WTC11 (cell line): Measurements from ENCODE around the gene TAS2R40.

ENCODE experiments used
- CTCF ChIP-seq: fragments of 200-600 bp; IDR thresholded peaks from 2 replicates; pipeline ENCODE4 v1.8.0; 2022; ENCODE audit warnings: antibody characterized with exemption
- E2F4 ChIP-seq: sonication (generic); formaldehyde crosslinking; IDR thresholded peaks from 2 replicates; pipeline ENCODE4 v1.8.1; 2022; ENCODE audit warnings: low read depth, mild to moderate bottlenecking, moderate library complexity, missing genetic modification reagents, borderline replicate concordance
- IRF1 ChIP-seq: sonication (generic); formaldehyde crosslinking; IDR thresholded peaks from 2 replicates; pipeline ENCODE4 v1.8.0; 2023; ENCODE audit warnings: missing genetic modification reagents
- KAT7 ChIP-seq: sonication (generic); formaldehyde crosslinking; IDR thresholded peaks from 2 replicates; pipeline ENCODE4 v1.8.1; 2023; ENCODE audit warnings: missing genetic modification reagents, mild to moderate bottlenecking, borderline replicate concordance
- NR2C2 ChIP-seq: sonication (generic); formaldehyde crosslinking; IDR thresholded peaks from 2 replicates; pipeline ENCODE4 v1.8.0; 2022; ENCODE audit warnings: mild to moderate bottlenecking, missing genetic modification reagents
- SMAD4 ChIP-seq: sonication (generic); formaldehyde crosslinking; IDR thresholded peaks from 2 replicates; pipeline ENCODE4 v1.8.0; 2022; ENCODE audit warnings: mild to moderate bottlenecking, missing genetic modification reagents
- SOX15 ChIP-seq: fragments of 250-450 bp; sonication (Bioruptor Pico); IDR thresholded peaks from 2 replicates; pipeline ENCODE4 v1.9.0; 2021; ENCODE audit warnings: mild to moderate bottlenecking
- SP1 ChIP-seq: sonication (generic); formaldehyde crosslinking; conservative IDR thresholded peaks from 2 replicates; pipeline ENCODE4 v1.8.1; 2022; ENCODE audit warnings: missing genetic modification reagents
- STAT6 ChIP-seq: sonication (generic); formaldehyde crosslinking; conservative IDR thresholded peaks from 2 replicates; pipeline ENCODE4 v1.8.1; 2023; ENCODE audit warnings: mild to moderate bottlenecking, low read depth, missing genetic modification reagents, moderate library complexity
- USF2 ChIP-seq: sonication (generic); formaldehyde crosslinking; IDR thresholded peaks from 2 replicates; pipeline ENCODE4 v1.8.1; 2023; ENCODE audit warnings: mild to moderate bottlenecking, missing genetic modification reagents, moderate library complexity
- ZNF232 ChIP-seq: sonication (generic); formaldehyde crosslinking; IDR thresholded peaks from 2 replicates; pipeline ENCODE4 v1.8.0; 2022; ENCODE audit warnings: mild to moderate bottlenecking, missing genetic modification reagents
- ZNF416 ChIP-seq: fragments of 250-450 bp; sonication (Bioruptor Pico); IDR thresholded peaks from 2 replicates; pipeline ENCODE4 v1.9.0; 2021; ENCODE audit warnings: mild to moderate bottlenecking, inconsistent platforms
- ZNF512 ChIP-seq: sonication (generic); formaldehyde crosslinking; IDR thresholded peaks from 2 replicates; pipeline ENCODE4 v1.8.1; 2022; ENCODE audit warnings: missing genetic modification reagents, borderline replicate concordance
- ZSCAN18 ChIP-seq: fragments of 250-450 bp; sonication (Bioruptor Pico); IDR thresholded peaks from 2 replicates; pipeline ENCODE4 v2.1.2; 2022; ENCODE audit warnings: mild to moderate bottlenecking, moderate library complexity

GRCh38 chr7:143176128-143176527 is 45.7 kb upstream of the TAS2R40 start:
- TF ChIP-seq CTCF = no peak
- TF ChIP-seq ZNF512 (CRISPR knock-in tag) = no peak
- TF ChIP-seq NR2C2 (CRISPR knock-in tag) = no peak
- no peak for TF ChIP-seq ZSCAN18 (CRISPR knock-in tag)
- no peak for TF ChIP-seq SP1 (CRISPR knock-in tag)
- TF ChIP-seq ZNF416 = no peak
- no peak for TF ChIP-seq ZNF232 (CRISPR knock-in tag)
- TF ChIP-seq USF2 (CRISPR knock-in tag) = no peak
- no peak for TF ChIP-seq IRF1
- TF ChIP-seq SOX15 (CRISPR knock-in tag) = no peak
- TF ChIP-seq SMAD4 = no peak
- no peak for TF ChIP-seq STAT6
- TF ChIP-seq E2F4 (CRISPR knock-in tag) = no peak
- no peak for TF ChIP-seq KAT7
